ENCODE results near the gene B9D1. TPM values are rescaled to one million over a fixed set of nuclear protein-coding genes. Genes with fewer than 3 reads are reported as not detected.

The B9D1 gene
- total and polyA plus RNA-seq, 2 of the 13 experiments (the other 11 are each of a cell fraction or from before 2014, with no cell fraction given) = 27.7 to 31.1 TPM

DNA sequence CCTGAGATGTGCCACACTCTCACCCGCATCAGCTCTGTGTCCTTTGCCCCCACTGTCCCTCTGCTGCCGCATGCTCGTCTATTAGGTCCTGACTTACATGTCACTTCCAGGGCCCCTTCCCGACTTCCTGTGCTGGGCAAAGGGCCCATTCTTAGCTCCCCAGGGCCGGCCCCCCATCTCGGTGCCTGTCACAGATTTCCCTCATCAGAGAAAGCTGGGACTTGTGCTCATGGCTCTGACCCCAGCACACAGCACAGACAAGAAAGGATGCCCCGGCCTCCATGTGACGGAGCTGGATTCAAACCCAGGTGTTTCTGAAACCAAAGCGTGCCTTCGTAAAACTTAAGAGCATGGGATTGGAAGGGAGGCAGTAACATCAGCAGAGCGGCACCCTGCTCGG, 9.9 kb upstream of the B9D1 start:
- Histone ChIP-seq H4K20me1 (ENCODE audit: insufficient read depth, low read length) (no peaks in the 10 kb centered on the region), H3K4me3 (replicated peaks in 1 of 3; ENCODE audit: insufficient read depth in 1 of 3, low read depth in 2 of 3, low read length in 3 of 3) (no peak overlapping the region), H3K4me2 (ENCODE audit: low read depth, low read length) (no peak overlapping the region), H3K4me1 (ENCODE audit: insufficient read depth, low read length) (peaks cover 41% of the 10 kb centered on the region), H3K9me3 (ENCODE audit: low read length) (no peaks in the 10 kb centered on the region), H3K79me2 (ENCODE audit: insufficient read depth, low read length) (no peaks in the 10 kb centered on the region), H2AFZ (ENCODE audit: low read length) (no peak overlapping the region), H3K27ac (ENCODE audit: extremely low read length, insufficient read depth, low read length) (no peak overlapping the region), H3K27me3 (ENCODE audit: control insufficient read depth in 1 of 2, insufficient read depth in 2 of 2, low read length in 2 of 2) (peaks cover 0 to 2% of the 10 kb centered on the region in 2 experiments; a peak in 1 of 5 replicates), H3K36me3 (replicated peaks in 1 of 2; ENCODE audit: control insufficient read depth in 1 of 2, insufficient read depth in 2 of 2, low read length in 2 of 2) (no peaks in the 10 kb centered on the region; a peak in 1 of 5 replicates), H3K9ac (ENCODE audit: insufficient read depth, low read depth, low read length) (no peak overlapping the region)
- in situ Hi-C loops (cut with HindIII; ENCODE audit: extremely low pct_ligation_motif_present, low pct_unique_long_range_greater_than_20kb) = no loop called here
- intact Hi-C loops (cut with micrococcal nuclease; ENCODE audit: unreplicated experiment) = no loop called here
- no peak for ATAC-seq
- POLR2A ChIA-PET = no interaction called here
- DNase-seq (ENCODE audit: low spot score) = no peak
- CTCF ChIA-PET (ENCODE audit: low intra/inter-chr PET ratio, low total read pairs) = no interaction called here
- FAIRE-seq = no peak
- TF ChIP-seq REPIN1 (CRISPR knock-in tag; IDR thresholded peaks at IDR 0.05; ENCODE audit: borderline replicate concordance, low read depth) (no peak), ATF7-NPFF (CRISPR knock-in tag; IDR thresholded peaks at IDR 0.05; ENCODE audit: low read depth) (no peak), ZNF564 (CRISPR knock-in tag; IDR thresholded peaks at IDR 0.05) (no peak), MAZ (IDR thresholded peaks at IDR 0.05; ENCODE audit: borderline replicate concordance, low read depth, low read length) (no peak), MAZ (CRISPR knock-in tag; IDR thresholded peaks at IDR 0.05; ENCODE audit: low read depth) (no peak), KLF9 (CRISPR knock-in tag; IDR thresholded peaks at IDR 0.05; ENCODE audit: low read depth) (no peak), ZNF234 (CRISPR knock-in tag; conservative IDR thresholded peaks at IDR 0.05) (no peak), ZNF577 (CRISPR knock-in tag; IDR thresholded peaks at IDR 0.05; ENCODE audit: borderline replicate concordance, low read depth) (no peak), PITX1 (CRISPR knock-in tag; IDR thresholded peaks at IDR 0.05) (no peak), ZNF703 (CRISPR knock-in tag; IDR thresholded peaks at IDR 0.05; ENCODE audit: borderline replicate concordance) (no peak), ZNF678 (CRISPR knock-in tag; IDR thresholded peaks at IDR 0.05) (no peak), NR1H2 (CRISPR knock-in tag; IDR thresholded peaks at IDR 0.05; ENCODE audit: borderline replicate concordance, low read depth) (no peak), ZNF780A (CRISPR knock-in tag; IDR thresholded peaks at IDR 0.05) (no peak), GATA4 (IDR thresholded peaks at IDR 0.05; ENCODE audit: borderline replicate concordance, low read depth) (no peak), YEATS4 (CRISPR knock-in tag; IDR thresholded peaks at IDR 0.05; ENCODE audit: borderline replicate concordance) (no peak), MIER3 (CRISPR knock-in tag; IDR thresholded peaks at IDR 0.05; ENCODE audit: borderline replicate concordance) (no peak)
- TF ChIP-seq, protein P1, sequence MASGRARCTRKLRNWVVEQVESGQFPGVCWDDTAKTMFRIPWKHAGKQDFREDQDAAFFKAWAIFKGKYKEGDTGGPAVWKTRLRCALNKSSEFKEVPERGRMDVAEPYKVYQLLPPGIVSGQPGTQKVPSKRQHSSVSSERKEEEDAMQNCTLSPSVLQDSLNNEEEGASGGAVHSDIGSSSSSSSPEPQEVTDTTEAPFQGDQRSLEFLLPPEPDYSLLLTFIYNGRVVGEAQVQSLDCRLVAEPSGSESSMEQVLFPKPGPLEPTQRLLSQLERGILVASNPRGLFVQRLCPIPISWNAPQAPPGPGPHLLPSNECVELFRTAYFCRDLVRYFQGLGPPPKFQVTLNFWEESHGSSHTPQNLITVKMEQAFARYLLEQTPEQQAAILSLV (CRISPR knock-in tag; IDR thresholded peaks at IDR 0.05; ENCODE audit: borderline replicate concordance) = no peak
- TF ChIP-seq, protein P2, sequence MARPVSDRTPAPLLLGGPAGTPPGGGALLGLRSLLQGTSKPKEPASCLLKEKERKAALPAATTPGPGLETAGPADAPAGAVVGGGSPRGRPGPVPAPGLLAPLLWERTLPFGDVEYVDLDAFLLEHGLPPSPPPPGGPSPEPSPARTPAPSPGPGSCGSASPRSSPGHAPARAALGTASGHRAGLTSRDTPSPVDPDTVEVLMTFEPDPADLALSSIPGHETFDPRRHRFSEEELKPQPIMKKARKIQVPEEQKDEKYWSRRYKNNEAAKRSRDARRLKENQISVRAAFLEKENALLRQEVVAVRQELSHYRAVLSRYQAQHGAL (CRISPR knock-in tag; IDR thresholded peaks at IDR 0.05; ENCODE audit: not compliant biosample characterization) = no peak
- TF ChIP-seq, protein P3, sequence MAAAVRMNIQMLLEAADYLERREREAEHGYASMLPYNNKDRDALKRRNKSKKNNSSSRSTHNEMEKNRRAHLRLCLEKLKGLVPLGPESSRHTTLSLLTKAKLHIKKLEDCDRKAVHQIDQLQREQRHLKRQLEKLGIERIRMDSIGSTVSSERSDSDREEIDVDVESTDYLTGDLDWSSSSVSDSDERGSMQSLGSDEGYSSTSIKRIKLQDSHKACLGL (CRISPR knock-in tag; IDR thresholded peaks at IDR 0.05) = no peak
- no TSS peak for BruUV-seq (replicated peaks)
- 90% methylated on average over 12 of the region's 12 CpGs for WGBS (ENCODE audit: low lambda C conversion rate)
